ES-I3 (cell line): ENCODE measurements around the gene CEPT1.

ENCODE experiments used
- H3K36me3 ChIP-seq: 2 replicates; pipeline ENCODE4 v1.6.1; 2013; ENCODE audit warnings: mild to moderate bottlenecking, low read length, control low read depth, moderate library complexity; ENCODE audit not compliant: insufficient read depth
- H3K4me1 ChIP-seq: 2 replicates; pipeline ENCODE4 v1.6.1; 2013; ENCODE audit warnings: mild to moderate bottlenecking, control low read depth, low read length; ENCODE audit not compliant: insufficient read depth
- H3K9ac ChIP-seq: 2 replicates; pipeline ENCODE4 v1.6.1; 2013; ENCODE audit warnings: low read depth, mild to moderate bottlenecking, low read length, moderate library complexity
- H3K9me3 ChIP-seq: 2 replicates; pipeline ENCODE4 v1.6.1; 2013; ENCODE audit warnings: mild to moderate bottlenecking, low read length, moderate library complexity; ENCODE audit not compliant: control insufficient read depth, insufficient read depth

The CEPT1 gene

GRCh38 chr1:111192658-111193519 lies 52.9 kb downstream of the CEPT1 start:
- H3K4me1 ChIP-seq = peaks cover 6% of the 10 kb centered on the region; the same call in 1 of the 2 replicates

GRCh38 chr1:111193712-111194480 lies 53.9 kb downstream of the CEPT1 start:
- H3K9ac ChIP-seq = no peak overlapping the region
- no peaks in the 10 kb centered on the region for H3K9me3 ChIP-seq
- H3K36me3 ChIP-seq = 0 out of 2 replicates have a peak, but pooled peaks cover 3% of the 10 kb centered on the region
- peaks cover 6% of the 10 kb centered on the region; the same call in 1 of the 2 replicates for H3K4me1 ChIP-seq

More at GRCh38 chr1:111192658-111193519, 52.9 kb downstream of the CEPT1 start:
- Histone ChIP-seq H3K9me3 (no peaks in the 10 kb centered on the region), H3K36me3 (0 out of 2 replicates have a peak, but pooled peaks cover 3% of the 10 kb centered on the region), H3K9ac (no peak overlapping the region)

GRCh38 chr1:111195002-111195684 lies 55.1 kb downstream of the CEPT1 start:
- peaks cover 6% of the 10 kb centered on the region; the same call in 1 of the 2 replicates for H3K4me1 ChIP-seq
- no peak overlapping the region for H3K9ac ChIP-seq
- H3K9me3 ChIP-seq = no peaks in the 10 kb centered on the region
- no peaks in the 10 kb centered on the region for H3K36me3 ChIP-seq

GRCh38 chr1:111196213-111196612 lies 56.2 kb downstream of the CEPT1 start:
- Histone ChIP-seq H3K9ac (no peak overlapping the region), H3K9me3 (no peaks in the 10 kb centered on the region), H3K4me1 (peaks cover 6% of the 10 kb centered on the region; the same call in 1 of the 2 replicates), H3K36me3 (no peaks in the 10 kb centered on the region)

- no peaks in the 10 kb centered on the region for H3K36me3 ChIP-seq
- H3K9ac ChIP-seq = no peak overlapping the region
- no peaks in the 10 kb centered on the region for H3K9me3 ChIP-seq
- no peaks in the 10 kb centered on the region; the same call in 1 of the 2 replicates for H3K4me1 ChIP-seq
Observed at GRCh38 chr1:111197598-111198284, 57.7 kb downstream of the CEPT1 start.

GRCh38 chr1:111198836-111199235 lies 58.8 kb downstream of the CEPT1 start:
- Histone ChIP-seq H3K36me3 (no peaks in the 10 kb centered on the region), H3K9me3 (no peaks in the 10 kb centered on the region), H3K9ac (no peak overlapping the region), H3K4me1 (no peaks in the 10 kb centered on the region)

- no peak overlapping the region for H3K9ac ChIP-seq
- H3K4me1 ChIP-seq = no peaks in the 10 kb centered on the region
- no peaks in the 10 kb centered on the region for H3K9me3 ChIP-seq
- no peaks in the 10 kb centered on the region for H3K36me3 ChIP-seq
Observed at GRCh38 chr1:111199329-111199728, 59.3 kb downstream of the CEPT1 start.

GRCh38 chr1:111199881-111200801 lies 60.1 kb downstream of the CEPT1 start, which contains the start of gene DENND2D:
Gene DENND2D (minus strand): TSS chr1:111200646. CDS start chr1:111200459, 187 bp downstream.
- Histone ChIP-seq H3K36me3 (no peaks in the 10 kb centered on the region), H3K9me3 (no peaks in the 10 kb centered on the region), H3K9ac (no peak within 1 kb of the TSS), H3K4me1 (no peaks in the 10 kb centered on the region)

GRCh38 chr1:111200802-111201161 lies 60.8 kb downstream of the CEPT1 start:
- no peaks in the 10 kb centered on the region for H3K9me3 ChIP-seq
- H3K36me3 ChIP-seq = no peaks in the 10 kb centered on the region
- H3K4me1 ChIP-seq = no peaks in the 10 kb centered on the region
- no peak overlapping the region for H3K9ac ChIP-seq

- Histone ChIP-seq H3K9ac (no peak overlapping the region), H3K36me3 (no peaks in the 10 kb centered on the region)
Observed at GRCh38 chr1:111201275-111202090, 61.5 kb downstream of the CEPT1 start.

GRCh38 chr1:111202366-111202706 lies 62.3 kb downstream of the CEPT1 start:
- Histone ChIP-seq H3K36me3 (no peaks in the 10 kb centered on the region), H3K9ac (no peak overlapping the region), H3K9me3 (no peaks in the 10 kb centered on the region), H3K4me1 (no peaks in the 10 kb centered on the region)

More at GRCh38 chr1:111201275-111202090, 61.5 kb downstream of the CEPT1 start:
- Histone ChIP-seq H3K9me3 (no peaks in the 10 kb centered on the region), H3K4me1 (no peaks in the 10 kb centered on the region)
